ENCODE results near the gene DGKB. TPM values are rescaled to one million over a fixed set of nuclear protein-coding genes. Genes with fewer than 3 reads are reported as not detected.

The DGKB gene
- total and polyA plus RNA-seq, 7 donors, result 0.39 to 22.4 (median 11.3) TPM; not detected in 2

DNA sequence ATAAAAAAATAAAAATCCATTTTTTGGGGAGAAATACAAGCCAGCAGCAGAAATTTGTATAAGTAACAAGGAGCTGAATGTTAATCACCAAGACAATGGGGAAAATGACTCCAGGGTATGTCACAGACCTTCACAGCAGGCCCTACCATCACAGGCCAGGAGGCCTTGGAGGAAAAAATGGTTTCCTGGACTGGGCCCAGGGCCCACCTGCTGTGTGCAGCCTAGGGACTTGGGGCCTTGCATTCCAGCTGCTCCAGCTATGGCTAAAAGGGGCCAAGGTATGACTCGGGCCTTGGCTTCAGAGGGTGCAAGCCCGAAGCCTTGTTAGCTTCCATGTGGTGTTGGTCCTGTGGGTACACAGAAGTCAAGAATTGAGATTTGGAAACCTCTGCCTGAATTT lies 126.3 kb downstream of the DGKB start:
- Histone ChIP-seq H3K9me3 (peaks cover 0 to 1% (median 0%) of the 10 kb centered on the region in 4 donors), H3K36me3 (no peaks in the 10 kb centered on the region), H3K27me3 (no peaks in the 10 kb centered on the region), H3K4me3 (no peak overlapping the region), H3K4me1 (peaks cover 0 to 8% (median 0%) of the 10 kb centered on the region in 4 donors), H3K27ac (no peak overlapping the region)
- intact Hi-C loops (cut with DNase I), result no loop called here
- TF ChIP-seq POLR2A (IDR thresholded peaks at IDR 0.05) (no peak), EP300 (IDR thresholded peaks at IDR 0.05) (no peak), POLR2AphosphoS5 (IDR thresholded peaks at IDR 0.05) (no peak)
- TF ChIP-seq, protein P1, sequence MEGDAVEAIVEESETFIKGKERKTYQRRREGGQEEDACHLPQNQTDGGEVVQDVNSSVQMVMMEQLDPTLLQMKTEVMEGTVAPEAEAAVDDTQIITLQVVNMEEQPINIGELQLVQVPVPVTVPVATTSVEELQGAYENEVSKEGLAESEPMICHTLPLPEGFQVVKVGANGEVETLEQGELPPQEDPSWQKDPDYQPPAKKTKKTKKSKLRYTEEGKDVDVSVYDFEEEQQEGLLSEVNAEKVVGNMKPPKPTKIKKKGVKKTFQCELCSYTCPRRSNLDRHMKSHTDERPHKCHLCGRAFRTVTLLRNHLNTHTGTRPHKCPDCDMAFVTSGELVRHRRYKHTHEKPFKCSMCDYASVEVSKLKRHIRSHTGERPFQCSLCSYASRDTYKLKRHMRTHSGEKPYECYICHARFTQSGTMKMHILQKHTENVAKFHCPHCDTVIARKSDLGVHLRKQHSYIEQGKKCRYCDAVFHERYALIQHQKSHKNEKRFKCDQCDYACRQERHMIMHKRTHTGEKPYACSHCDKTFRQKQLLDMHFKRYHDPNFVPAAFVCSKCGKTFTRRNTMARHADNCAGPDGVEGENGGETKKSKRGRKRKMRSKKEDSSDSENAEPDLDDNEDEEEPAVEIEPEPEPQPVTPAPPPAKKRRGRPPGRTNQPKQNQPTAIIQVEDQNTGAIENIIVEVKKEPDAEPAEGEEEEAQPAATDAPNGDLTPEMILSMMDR (IDR thresholded peaks at IDR 0.05), result no peak
- DNase-seq, result no peak
- WGBS, 2 donors, result 66 to 70% methylated on average over 2 of the region's 2 CpGs

DNA sequence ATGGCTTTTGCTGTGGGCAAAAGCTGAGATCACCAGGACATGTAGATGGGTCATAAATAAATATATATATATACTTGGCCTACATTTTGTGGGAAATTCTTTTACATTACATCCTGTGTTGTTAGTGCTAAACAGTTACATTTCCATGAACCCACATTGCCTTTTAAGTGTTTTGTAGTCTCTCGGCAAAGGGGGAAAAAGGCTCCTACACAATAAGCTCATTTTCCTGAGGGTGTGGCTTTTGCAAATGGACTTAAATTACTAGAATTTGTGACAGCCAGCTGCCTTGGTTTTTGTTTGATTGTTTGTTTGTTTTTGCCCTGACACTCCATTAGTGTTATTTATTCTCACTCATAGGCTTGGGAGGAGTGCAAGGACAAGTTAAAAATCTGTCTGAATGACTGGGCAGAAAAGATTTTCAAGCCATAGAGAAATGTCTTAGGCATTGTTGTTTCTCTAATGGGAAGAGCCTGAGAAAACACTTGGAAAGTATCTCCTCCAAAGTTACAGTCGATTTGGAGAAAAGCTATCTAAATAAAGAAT lies 128.8 kb downstream of the DGKB start:
- Histone ChIP-seq H3K27ac (no peak overlapping the region), H3K27me3 (no peaks in the 10 kb centered on the region), H3K4me1 (peaks cover 0 to 15% (median 4%) of the 10 kb centered on the region in 4 donors), H3K9me3 (peaks cover 0 to 1% (median 0%) of the 10 kb centered on the region in 4 donors), H3K36me3 (no peaks in the 10 kb centered on the region), H3K4me3 (no peak overlapping the region)
- no peak for DNase-seq
- intact Hi-C loops (cut with DNase I), result no loop called here
- TF ChIP-seq, protein P1 (IDR thresholded peaks at IDR 0.05), result no peak
- 49 to 57% methylated on average over 2 of the region's 2 CpGs for WGBS, 2 donors

DNA sequence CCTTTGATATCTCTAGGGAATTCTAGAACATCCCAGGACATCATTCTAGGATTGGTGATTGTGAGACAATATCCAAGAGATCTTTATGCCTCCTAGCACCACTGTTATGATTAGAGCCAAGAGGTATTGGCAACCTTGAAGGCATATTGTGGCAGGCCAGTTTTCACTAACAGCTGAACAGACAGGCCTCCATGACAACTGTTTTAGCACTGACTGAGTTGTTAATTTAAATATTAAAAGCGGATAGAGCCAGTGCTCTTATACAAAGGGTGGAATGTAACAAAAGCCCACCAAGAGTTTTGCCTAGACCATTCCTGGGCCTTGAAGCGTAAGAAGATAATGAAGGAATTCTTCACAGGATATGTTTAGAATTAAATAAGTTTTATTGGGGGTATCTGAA lies 131.9 kb downstream of the DGKB start:
- TF ChIP-seq, protein P1 (IDR thresholded peaks at IDR 0.05), result no peak
- TF ChIP-seq POLR2AphosphoS5 (IDR thresholded peaks at IDR 0.05) (no peak), EP300 (IDR thresholded peaks at IDR 0.05) (no peak), POLR2A (IDR thresholded peaks at IDR 0.05) (no peak)
- 87 to 92% methylated on average over 2 of the region's 2 CpGs for WGBS, 2 donors
- H3K4me1 ChIP-seq, result peaks cover 0 to 15% (median 6%) of the 10 kb centered on the region in 4 donors
- no peak for DNase-seq
- H3K27me3 ChIP-seq, result no peaks in the 10 kb centered on the region
- H3K4me3 ChIP-seq, result no peak overlapping the region
- intact Hi-C loops (cut with DNase I), result no loop called here
- H3K9me3 ChIP-seq, result no peaks in the 10 kb centered on the region
- no peak overlapping the region for H3K27ac ChIP-seq
- no peaks in the 10 kb centered on the region for H3K36me3 ChIP-seq

DNA sequence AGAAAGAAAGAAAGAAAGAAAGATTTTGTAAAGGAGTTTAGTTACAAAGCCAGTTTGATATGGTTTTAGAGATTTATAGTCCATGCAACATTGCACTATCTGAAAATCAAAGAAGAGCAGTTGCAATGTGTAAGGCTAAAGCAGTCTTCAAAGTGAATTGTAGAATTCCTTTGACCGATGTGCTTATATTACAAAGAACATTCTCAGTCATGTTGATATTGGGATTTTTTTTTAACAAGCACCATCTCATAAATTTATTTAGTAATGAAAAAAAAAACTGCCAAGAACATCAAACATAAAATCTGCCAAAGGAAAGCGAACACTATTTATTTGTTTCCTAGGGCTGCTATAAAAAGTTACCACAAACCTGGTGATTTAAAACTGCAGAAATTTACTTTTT lies 133.3 kb downstream of the DGKB start:
- WGBS, 2 donors, result 52 to 70% methylated on average over 2 of the region's 2 CpGs
- H3K4me3 ChIP-seq, result no peak overlapping the region
- no peak for TF ChIP-seq EP300 (IDR thresholded peaks at IDR 0.05)
- TF ChIP-seq POLR2A (IDR thresholded peaks at IDR 0.05), result no peak
- TF ChIP-seq POLR2AphosphoS5 (IDR thresholded peaks at IDR 0.05), result peak in 1 of 4 donors; percentile 23
- H3K27me3 ChIP-seq, result no peaks in the 10 kb centered on the region
- no peaks in the 10 kb centered on the region for H3K36me3 ChIP-seq
- no peaks in the 10 kb centered on the region for H3K9me3 ChIP-seq
- DNase-seq, result no peak
- peaks cover 0 to 22% (median 6%) of the 10 kb centered on the region in 4 donors for H3K4me1 ChIP-seq
- intact Hi-C loops (cut with DNase I), result no loop called here
- H3K27ac ChIP-seq, result peak overlapping the region in 1 of 4 donors; percentile 20

DNA sequence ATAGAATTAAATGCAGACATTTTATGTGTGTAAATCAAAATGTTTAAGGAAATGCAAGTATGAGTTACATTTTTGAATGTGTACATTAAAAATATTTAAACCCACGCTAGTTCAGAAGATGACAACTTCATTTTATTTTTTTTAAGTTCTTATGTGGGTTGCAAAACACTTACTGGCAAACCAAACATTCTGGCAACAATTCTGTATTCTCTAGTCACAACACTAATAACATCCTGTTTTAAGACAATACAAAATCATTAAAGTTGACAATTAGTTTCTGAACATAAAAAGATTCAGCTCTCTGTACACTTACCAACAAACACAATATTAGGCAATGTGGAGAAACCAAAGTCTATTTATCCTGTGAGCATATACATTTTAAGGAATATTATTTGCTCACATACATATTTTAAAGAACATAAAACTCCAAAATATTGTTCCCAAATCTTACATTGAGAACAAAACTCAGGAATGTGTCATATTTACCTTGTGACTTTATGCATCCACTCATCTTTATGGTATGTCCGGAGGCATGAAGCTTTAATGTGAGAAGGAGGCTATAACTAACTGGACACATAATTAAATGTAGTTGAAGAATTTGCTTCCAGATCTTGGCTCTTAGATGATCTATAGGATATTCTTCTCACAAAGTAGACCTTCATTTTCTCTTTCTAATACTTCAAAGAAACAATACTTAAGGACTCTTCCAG lies 134.7 kb downstream of the DGKB start:
- H3K9me3 ChIP-seq, result no peaks in the 10 kb centered on the region
- H3K27ac ChIP-seq, result no peak overlapping the region
- WGBS, 2 donors, result 75 to 86% methylated on average over 2 of the region's 2 CpGs
- no peak for DNase-seq
- no peaks in the 10 kb centered on the region for H3K36me3 ChIP-seq
- H3K27me3 ChIP-seq, result no peaks in the 10 kb centered on the region
- intact Hi-C loops (cut with DNase I), result no loop called here
- peaks cover 0 to 29% (median 8%) of the 10 kb centered on the region in 4 donors for H3K4me1 ChIP-seq
- TF ChIP-seq POLR2AphosphoS5 (IDR thresholded peaks at IDR 0.05) (no peak), POLR2A (IDR thresholded peaks at IDR 0.05) (no peak), EP300 (IDR thresholded peaks at IDR 0.05) (no peak)
- TF ChIP-seq, protein P1 (IDR thresholded peaks at IDR 0.05), result no peak
- no peak overlapping the region for H3K4me3 ChIP-seq

Measured in sigmoid colon (tissue), 7 donors.